GM18519 (cell line): ENCODE measurements around the gene CHN1.

Experiments
- ATAC-seq: cut with Tn5 transposase; IDR thresholded peaks from one replicate; pipeline ENCODE4 v1.9.1; 2021; ENCODE audit warnings: mild to moderate bottlenecking, moderate library complexity; ENCODE audit not compliant: unreplicated experiment, low FRiP score

CHN1 gene

GRCh38 chr2:174836377-174836994 is 168.7 kb downstream of the CHN1 start:
- no peak for ATAC-seq

DNA sequence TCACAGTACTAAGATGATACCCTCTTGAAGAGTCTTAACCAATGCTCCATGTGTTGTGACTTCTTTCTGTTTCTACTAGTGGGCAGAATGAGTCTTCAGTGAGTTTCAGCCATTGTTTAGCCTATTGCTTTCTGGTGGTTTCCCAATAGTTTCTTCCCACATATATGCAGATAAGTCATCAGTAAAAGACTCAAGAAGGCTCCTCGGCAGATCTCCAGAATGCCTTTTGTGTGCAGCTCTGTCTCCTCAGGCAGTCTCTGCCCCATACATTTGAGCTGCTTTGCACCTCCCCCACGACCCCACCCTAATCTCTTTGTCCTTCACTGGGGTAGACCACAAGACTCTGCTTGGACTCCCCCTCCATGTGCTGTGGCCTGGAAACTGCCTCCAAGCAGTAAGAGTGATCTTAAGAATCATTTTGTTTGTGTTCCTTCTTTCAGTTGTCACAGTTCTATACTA is 169.4 kb downstream of the CHN1 start:
- no peak for ATAC-seq

- no peak for ATAC-seq
Observed at GRCh38 chr2:174833737-174834136, 171.4 kb downstream of the CHN1 start.

GRCh38 chr2:174830561-174830960 is 174.6 kb downstream of the CHN1 start:
- no peak for ATAC-seq

DNA sequence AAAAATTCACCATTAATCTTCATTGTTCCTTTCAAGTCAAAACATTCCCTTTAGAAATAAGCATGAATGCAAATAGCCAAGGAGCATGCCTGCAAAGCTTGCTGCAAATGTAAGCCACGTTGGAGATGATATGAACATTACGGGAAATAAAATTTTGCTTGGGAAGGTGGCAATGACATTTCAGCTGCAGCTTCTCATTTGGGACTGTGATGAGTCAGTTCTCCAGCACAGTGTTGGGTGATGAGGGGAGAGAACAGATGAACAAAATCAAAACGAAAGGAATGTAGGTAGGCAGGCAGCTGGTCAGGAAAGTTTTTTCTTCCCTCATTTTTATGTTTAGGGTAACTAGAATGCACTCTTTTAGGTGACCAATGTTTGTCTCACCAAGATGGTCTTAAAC is 175.6 kb downstream of the CHN1 start:
- ATAC-seq: no peak

DNA sequence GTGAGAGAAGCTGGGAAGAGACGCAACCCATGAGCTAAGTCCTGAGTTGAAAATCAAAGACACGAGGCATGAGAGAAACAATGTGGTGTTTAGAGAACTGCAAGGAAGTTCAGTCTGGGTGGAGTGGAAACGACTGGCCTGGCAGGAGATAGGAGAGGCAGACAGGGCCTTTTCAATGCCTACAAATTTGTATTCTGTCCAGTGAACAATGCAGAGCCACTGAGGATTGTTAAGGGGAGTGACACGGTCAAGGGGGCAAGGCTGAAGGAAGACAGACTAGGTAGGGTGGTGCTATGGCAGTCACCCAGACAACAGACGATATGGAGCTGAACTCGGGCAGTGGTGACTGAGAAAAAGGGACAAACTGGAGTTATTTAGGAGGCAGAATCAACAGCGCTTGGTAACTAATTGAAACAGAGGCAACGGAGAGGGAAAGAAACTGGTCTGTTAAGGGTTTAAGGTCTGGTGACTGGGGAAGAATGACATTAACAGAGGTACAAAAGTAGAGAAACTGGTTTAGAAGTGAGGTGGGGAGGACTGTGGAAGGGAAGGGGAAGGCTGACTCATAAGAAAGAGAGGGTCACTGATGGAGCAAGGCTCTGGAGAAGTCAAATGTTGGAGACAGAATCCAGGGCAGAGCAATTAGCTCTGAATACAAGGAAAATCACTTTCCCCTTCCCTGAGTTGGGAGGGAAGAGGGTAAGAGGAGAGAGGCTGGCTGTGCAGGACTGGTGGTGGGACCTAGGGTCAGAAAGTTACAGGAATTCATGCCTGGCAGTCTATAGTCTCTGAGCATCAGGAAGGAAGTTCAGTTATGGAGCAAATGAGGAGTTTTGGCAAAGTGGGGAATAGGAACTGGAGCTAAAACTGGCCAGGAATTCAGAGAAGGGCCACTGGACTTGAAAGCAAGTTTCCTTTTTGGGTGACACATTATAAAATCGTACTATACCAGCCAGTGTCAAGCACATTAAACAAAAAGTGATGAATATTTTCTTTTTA is 177.5 kb downstream of the CHN1 start:
- no peak for ATAC-seq

GRCh38 chr2:174826051-174826450 is 179.1 kb downstream of the CHN1 start:
- ATAC-seq: no peak

DNA sequence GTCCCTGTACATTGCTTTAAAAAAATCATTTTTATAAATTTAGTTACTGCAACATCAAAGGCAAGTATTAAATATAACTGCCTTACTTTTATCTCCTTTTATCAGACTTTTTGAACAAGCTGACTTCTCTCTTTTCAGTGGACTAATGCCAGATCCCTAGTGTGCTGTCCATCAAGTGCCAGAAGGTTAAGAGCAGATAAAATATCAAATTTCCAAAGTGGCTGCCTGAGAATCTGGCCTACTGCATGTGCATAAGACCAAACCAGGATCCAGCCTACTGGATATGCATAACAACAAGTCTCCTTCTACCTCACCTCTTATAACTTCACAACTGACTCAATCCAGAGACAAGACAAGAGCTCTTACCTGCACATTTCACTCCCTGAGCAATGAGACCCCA is 181.1 kb downstream of the CHN1 start:
- ATAC-seq: no peak

GRCh38 chr2:174821628-174822027 is 183.6 kb downstream of the CHN1 start:
- ATAC-seq: no peak

DNA sequence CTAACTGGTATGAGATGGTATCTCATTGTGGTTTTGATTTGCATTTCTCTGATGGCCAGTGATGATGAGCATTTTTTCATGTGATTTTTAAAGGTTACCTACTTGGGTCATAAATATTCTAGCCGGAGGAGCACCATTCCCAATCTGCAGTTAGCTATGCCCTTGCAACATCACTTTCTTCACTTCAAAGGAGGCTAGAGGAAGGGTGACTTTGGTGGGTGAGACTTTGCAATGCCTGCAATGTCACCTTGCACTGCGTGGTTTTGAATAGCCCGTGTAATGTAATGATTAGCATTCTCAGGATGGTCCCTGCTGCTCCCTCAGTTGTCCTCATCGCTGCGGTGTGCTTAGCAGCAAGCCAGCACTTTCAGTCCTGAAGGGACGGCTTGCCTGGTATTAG is 184.8 kb downstream of the CHN1 start:
- no peak for ATAC-seq

DNA sequence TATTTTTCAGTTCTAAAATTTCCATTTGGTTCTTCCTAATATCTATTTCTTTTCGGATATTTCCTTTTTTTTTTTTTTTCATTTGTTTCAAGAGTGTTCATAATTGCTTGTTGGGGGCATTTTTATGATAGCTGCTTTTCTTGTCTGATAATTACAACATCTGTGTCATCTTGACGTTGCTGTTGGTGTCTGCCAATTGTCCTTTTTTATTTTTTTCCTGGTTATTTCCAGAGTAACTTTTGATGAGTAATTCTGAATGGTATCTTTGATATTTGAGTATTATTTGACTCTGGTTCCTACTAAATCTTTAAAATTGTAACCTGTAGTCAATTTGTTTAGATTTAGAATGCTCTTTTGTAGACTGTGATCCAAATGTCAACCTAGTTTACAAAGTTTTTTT is 189.7 kb downstream of the CHN1 start:
- no peak for ATAC-seq

DNA sequence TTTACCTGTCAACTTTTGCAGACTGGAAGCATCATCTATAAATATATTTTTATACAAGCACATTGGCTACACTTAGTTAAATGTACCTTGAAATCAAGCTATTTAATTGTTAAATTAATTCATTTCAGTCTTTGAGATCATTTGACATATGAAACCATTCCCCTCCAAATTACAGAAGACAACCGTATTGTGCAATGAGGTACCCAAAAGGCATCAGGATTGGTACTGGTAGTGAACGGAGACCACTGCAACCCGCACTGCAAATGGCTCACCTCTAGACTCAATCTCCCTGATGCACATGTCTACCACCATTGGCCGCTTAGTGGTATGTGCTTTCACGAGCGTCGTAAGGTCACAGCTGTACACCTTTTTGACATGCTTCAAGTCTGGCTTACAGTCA is 193.1 kb downstream of the CHN1 start:
- no peak for ATAC-seq

DNA sequence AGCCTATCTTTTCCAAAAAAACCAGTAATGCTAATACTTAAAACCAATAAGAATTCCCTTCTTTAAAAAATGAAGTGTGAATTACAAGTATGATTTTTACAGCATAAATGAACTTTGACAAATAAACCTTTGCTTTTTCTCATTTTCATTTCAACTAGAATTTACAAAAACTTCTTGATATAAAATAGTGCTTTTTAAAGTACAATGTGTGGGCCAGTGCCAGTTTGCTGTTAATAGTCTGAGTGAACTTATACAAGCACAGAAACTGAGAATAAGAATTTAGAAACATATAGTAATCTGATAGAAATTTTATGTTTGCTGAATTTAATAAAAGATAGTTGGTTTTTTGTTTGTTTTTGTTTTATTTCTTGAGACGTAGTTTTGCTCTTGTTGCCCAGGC is 197.2 kb downstream of the CHN1 start:
- ATAC-seq: no peak

DNA sequence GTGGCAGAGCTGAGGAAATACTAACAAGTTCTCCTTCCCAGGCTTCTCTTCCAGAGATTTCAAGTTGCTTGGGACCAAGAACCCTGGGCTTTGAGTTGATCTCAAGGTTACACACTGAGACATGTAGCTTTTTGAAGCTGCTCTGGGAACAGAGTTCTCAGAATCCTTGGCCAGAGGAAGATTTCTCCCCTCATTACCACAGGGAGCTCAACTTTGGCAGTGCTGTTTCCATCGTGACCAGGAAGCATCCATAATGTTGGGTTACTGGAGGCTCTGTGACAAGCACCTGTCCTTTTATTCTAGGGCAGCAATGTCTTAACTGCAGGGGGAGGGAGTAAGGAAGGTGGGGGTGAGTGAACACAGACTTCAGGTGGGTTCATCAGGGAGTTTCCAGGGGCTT is 199.4 kb downstream of the CHN1 start:
- ATAC-seq: no peak

DNA sequence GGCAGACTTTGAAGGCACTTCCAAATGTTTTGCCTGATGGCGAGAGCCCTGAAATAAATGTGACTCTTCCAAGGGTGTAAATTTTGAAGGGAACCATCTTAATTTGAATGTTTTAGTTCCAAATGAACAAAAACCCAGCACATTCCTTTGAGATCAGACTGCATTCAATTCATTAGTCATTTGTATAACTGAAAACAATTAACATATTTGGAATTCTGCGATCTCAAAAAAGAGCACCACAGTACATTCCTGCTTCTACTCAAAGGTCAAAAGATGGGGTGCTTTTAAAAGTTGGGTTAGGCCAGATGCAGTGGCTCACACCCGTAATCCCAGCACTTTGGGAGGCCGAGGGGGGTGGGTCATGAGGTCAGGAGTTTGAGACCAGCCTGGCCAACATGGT is 202.7 kb downstream of the CHN1 start:
- no peak for ATAC-seq

GRCh38 chr2:174800436-174801205 is 204.6 kb downstream of the CHN1 start:
- no peak for ATAC-seq

- no peak for ATAC-seq
Observed at GRCh38 chr2:174798801-174799200, 206.4 kb downstream of the CHN1 start.

DNA sequence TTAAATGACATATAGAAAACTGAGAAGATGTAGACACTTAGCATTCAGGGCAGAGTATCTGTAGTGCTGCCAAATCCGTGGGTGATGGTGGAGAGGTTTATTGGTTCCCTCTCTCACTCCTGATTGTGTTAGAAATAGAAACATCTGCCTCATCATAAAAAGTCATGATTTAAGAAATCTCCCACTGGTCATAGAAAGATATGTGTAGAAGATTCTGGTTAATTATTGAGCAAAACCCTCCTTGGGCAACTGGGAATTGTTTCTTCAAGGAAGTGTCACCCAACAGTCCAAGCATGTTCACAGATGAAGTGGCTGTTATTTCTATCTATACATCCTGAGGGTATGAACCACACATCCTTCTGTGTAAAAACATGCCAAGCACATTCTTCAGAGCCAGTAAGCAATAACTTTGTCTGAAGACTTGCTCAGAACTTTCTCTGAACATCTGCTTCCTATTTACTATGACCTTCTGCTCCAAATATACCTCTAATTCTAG is 207.4 kb downstream of the CHN1 start:
- ATAC-seq: no peak

- ATAC-seq: no peak
Observed at GRCh38 chr2:174796319-174796771, 208.8 kb downstream of the CHN1 start.

DNA sequence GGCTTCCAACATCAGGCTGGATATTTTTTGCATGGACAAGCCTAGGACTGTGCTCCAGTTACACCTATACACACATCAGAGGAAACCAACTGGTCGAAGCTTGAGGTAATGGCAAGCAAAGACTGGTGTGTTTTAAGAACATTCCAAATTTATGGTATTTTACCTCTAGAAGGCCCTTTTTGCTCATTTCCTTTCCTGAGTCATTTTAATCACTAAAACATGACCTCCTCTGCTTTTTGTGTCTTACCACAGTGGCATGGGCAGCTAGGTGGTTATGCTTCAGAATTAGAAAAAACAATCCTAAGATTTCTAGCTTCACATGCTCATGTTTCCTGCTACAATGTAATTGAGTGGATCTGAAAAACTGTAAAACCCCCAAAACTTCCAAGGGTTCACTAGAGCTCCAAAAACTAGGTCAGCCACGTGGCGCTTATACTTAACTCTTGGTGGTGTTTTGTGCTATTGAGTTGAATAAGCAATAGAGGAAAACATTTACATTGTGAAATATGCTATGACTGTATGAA is 210.3 kb downstream of the CHN1 start:
- ATAC-seq: no peak
